ENCODE measurements around the gene ELP1. TPM values are rescaled to one million over a fixed set of nuclear protein-coding genes. Genes with fewer than 3 reads are reported as not detected.

The ELP1 gene
- total RNA-seq, 1 experiment from 2014 or later, result 38.7 TPM

DNA sequence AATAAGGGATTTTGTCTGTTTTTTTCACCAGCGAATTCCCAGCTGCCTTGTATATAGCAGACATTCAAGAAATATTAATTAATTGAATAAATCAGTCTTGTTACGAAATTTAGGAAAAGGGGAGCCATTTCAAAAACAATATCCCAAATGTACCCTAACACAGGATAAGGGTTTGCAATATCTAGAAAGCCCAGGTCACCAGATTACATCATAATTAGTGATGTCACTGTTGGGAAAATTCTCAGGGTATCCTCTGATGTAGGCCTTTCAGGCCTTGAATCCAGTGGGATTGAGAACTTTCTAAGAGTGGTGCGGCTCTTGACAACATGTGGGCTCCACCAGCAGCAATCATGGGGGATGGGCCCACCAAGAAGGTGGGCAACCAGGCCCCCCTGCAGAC is 71.9 kb downstream of the ELP1 start, which contains the start of gene ACTL7A:
TSS of gene ACTL7A (plus strand) at position 270 of the 400 bp plus-strand sequence. CDS start at position 327, 57 bp downstream.
- BruUV-seq (replicated peaks), result no TSS peak
- intact Hi-C loops (cut with micrococcal nuclease; ENCODE audit: unreplicated experiment), result no loop called here
- H3K27me3 ChIP-seq (replicated peaks; ENCODE audit: insufficient read depth, low read depth, low read length, poor library complexity), result no peaks in the 10 kb centered on the region
- H3K27ac ChIP-seq (ENCODE audit: low read depth, low read length, poor library complexity, severe bottlenecking), result no peak within 1 kb of the TSS
- ChIA-PET POLR2A (ENCODE audit: low non-redundant PET) (no interaction called here), CTCF (no interaction called here)
- no peaks in the 10 kb centered on the region for H3K4me1 ChIP-seq (ENCODE audit: insufficient read depth, low read length, poor library complexity, severe bottlenecking)
- no peaks in the 10 kb centered on the region for H3K9me3 ChIP-seq (ENCODE audit: low read depth, low read length, poor library complexity, severe bottlenecking)
- no peak for TF ChIP-seq EZH2 (IDR thresholded peaks at IDR 0.05; ENCODE audit: borderline replicate concordance, low read depth, low read length, poor library complexity, severe bottlenecking)
- no peak for TF ChIP-seq CTCF (conservative IDR thresholded peaks at IDR 0.05; ENCODE audit: low read depth, low read length)
- no peak within 1 kb of the TSS for H3K4me3 ChIP-seq (ENCODE audit: low read depth, low read length, poor library complexity, severe bottlenecking)
- DNase-seq (ENCODE audit: low spot score), result no peak
- H3K36me3 ChIP-seq (ENCODE audit: insufficient read depth, low read length, poor library complexity, severe bottlenecking), result no peaks in the 10 kb centered on the region

GRCh38 chr9:108861464-108861863 is 72.5 kb downstream of the ELP1 start:
- TF ChIP-seq EZH2 (IDR thresholded peaks at IDR 0.05; ENCODE audit: borderline replicate concordance, low read depth, low read length, poor library complexity, severe bottlenecking), result no peak
- BruUV-seq (replicated peaks), result no TSS peak
- ChIA-PET CTCF (no interaction called here), POLR2A (ENCODE audit: low non-redundant PET) (no interaction called here)
- Histone ChIP-seq H3K27ac (ENCODE audit: low read depth, low read length, poor library complexity, severe bottlenecking) (no peak overlapping the region), H3K9me3 (ENCODE audit: low read depth, low read length, poor library complexity, severe bottlenecking) (no peaks in the 10 kb centered on the region), H3K27me3 (replicated peaks; ENCODE audit: insufficient read depth, low read depth, low read length, poor library complexity) (no peaks in the 10 kb centered on the region), H3K4me3 (ENCODE audit: low read depth, low read length, poor library complexity, severe bottlenecking) (no peak overlapping the region), H3K36me3 (ENCODE audit: insufficient read depth, low read length, poor library complexity, severe bottlenecking) (no peaks in the 10 kb centered on the region), H3K4me1 (ENCODE audit: insufficient read depth, low read length, poor library complexity, severe bottlenecking) (no peaks in the 10 kb centered on the region)
- DNase-seq (ENCODE audit: low spot score), result no peak
- intact Hi-C loops (cut with micrococcal nuclease; ENCODE audit: unreplicated experiment), result no loop called here

DNA sequence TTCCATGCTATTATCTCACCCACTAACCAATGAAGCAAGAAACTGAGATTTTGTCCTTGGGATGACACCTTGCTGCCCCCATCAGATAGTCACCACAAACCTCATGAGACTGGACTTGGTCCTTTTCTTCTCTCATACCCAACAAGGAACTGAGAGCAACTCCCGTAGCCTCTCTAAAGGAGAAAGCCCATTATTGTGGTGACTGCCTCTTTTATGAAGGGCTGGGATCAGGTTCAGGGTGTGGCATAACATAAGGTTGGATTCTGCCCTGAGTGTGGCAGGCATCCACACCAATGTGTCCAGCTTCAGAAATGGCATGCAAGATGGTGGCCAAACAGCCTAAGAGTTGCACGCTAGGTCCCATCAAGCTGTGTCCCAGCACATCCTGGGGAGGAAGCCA is 73.2 kb downstream of the ELP1 start:
- no peak overlapping the region for H3K27ac ChIP-seq (ENCODE audit: low read depth, low read length, poor library complexity, severe bottlenecking)
- no peaks in the 10 kb centered on the region for H3K27me3 ChIP-seq (replicated peaks; ENCODE audit: insufficient read depth, low read depth, low read length, poor library complexity)
- no peak overlapping the region for H3K4me3 ChIP-seq (ENCODE audit: low read depth, low read length, poor library complexity, severe bottlenecking)
- DNase-seq (ENCODE audit: low spot score), result no peak
- no TSS peak for BruUV-seq (replicated peaks)
- intact Hi-C loops (cut with micrococcal nuclease; ENCODE audit: unreplicated experiment), result no loop called here
- ChIA-PET POLR2A (ENCODE audit: low non-redundant PET) (no interaction called here), CTCF (no interaction called here)
- TF ChIP-seq EZH2 (IDR thresholded peaks at IDR 0.05; ENCODE audit: borderline replicate concordance, low read depth, low read length, poor library complexity, severe bottlenecking) (no peak), CTCF (conservative IDR thresholded peaks at IDR 0.05; ENCODE audit: low read depth, low read length) (no peak)
- H3K4me1 ChIP-seq (ENCODE audit: insufficient read depth, low read length, poor library complexity, severe bottlenecking), result no peaks in the 10 kb centered on the region
- H3K36me3 ChIP-seq (ENCODE audit: insufficient read depth, low read length, poor library complexity, severe bottlenecking), result no peaks in the 10 kb centered on the region
- H3K9me3 ChIP-seq (ENCODE audit: low read depth, low read length, poor library complexity, severe bottlenecking), result no peaks in the 10 kb centered on the region

GRCh38 chr9:108860354-108860753 is 73.6 kb downstream of the ELP1 start:
- no peaks in the 10 kb centered on the region for H3K9me3 ChIP-seq (ENCODE audit: low read depth, low read length, poor library complexity, severe bottlenecking)
- no peaks in the 10 kb centered on the region for H3K4me1 ChIP-seq (ENCODE audit: insufficient read depth, low read length, poor library complexity, severe bottlenecking)
- no peak overlapping the region for H3K4me3 ChIP-seq (ENCODE audit: low read depth, low read length, poor library complexity, severe bottlenecking)
- no peaks in the 10 kb centered on the region for H3K36me3 ChIP-seq (ENCODE audit: insufficient read depth, low read length, poor library complexity, severe bottlenecking)
- TF ChIP-seq CTCF (conservative IDR thresholded peaks at IDR 0.05; ENCODE audit: low read depth, low read length), result no peak
- ChIA-PET CTCF (no interaction called here), POLR2A (ENCODE audit: low non-redundant PET) (no interaction called here)
- no peaks in the 10 kb centered on the region for H3K27me3 ChIP-seq (replicated peaks; ENCODE audit: insufficient read depth, low read depth, low read length, poor library complexity)
- DNase-seq (ENCODE audit: low spot score), result no peak
- no TSS peak for BruUV-seq (replicated peaks)
- intact Hi-C loops (cut with micrococcal nuclease; ENCODE audit: unreplicated experiment), result no loop called here
- no peak overlapping the region for H3K27ac ChIP-seq (ENCODE audit: low read depth, low read length, poor library complexity, severe bottlenecking)
